HG02588 (cell line): ENCODE results near the gene KCNJ12.

Experiments used
- ATAC-seq: cut with Tn5 transposase; IDR thresholded peaks from one replicate; pipeline ENCODE4 v1.9.1; 2021; ENCODE audit warnings: mild to moderate bottlenecking, moderate library complexity; ENCODE audit not compliant: unreplicated experiment

The KCNJ12 gene

DNA sequence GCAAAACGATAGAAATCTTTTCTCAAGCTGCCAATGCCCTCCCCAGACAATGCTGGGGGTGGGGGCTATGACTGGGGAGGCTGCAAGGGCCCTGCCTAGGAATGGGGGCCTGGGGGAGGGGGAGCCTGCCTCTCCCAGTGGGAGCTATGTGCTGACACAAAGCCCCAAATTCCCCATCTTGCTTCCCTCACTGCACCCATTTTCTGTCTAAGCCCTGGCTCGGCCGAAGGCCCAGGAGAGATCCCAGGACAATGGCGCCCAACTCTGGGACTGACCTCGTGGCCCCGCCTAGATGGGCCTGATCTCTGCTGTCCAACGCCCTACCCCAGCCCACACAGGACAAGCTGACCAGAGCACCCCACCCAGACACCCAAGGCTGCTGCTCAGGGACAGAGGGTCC, 11.1 kb upstream of the KCNJ12 start:
- ATAC-seq, result no peak

DNA sequence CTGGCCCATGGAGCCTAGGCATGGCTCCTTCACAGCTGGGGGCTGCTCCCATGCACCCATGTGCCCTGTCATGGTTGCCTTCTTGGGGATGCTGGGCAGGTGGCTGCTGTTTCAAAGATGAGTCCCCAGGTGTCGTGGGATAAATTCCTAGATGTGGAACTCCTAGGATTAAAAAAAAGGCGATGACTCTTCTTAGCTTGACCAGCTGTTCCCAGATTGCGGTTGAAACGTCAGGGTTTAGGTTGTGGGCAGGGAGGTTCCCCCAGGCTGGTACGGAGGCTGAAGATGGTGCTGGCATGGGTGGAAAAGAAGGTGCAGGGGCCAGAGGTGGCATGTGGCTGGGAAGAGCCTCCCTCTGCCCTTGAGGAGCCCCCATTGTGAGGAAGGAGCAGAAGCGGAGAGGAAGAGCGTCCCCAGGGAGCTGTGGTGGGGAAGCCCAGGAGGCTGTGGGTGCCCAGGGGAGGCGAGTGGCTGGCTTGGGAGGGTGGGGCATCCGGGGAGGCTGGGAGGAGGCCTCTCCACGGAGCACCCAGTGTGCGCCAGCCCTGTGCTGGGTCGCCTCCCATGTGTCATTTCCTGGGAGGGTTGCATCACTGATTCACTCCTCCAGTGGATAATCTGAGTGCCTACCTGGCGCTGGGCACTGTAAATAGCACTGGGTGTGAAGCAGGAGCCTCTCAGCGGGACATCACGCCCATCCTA, 7.5 kb upstream of the KCNJ12 start:
- ATAC-seq, result no peak

DNA sequence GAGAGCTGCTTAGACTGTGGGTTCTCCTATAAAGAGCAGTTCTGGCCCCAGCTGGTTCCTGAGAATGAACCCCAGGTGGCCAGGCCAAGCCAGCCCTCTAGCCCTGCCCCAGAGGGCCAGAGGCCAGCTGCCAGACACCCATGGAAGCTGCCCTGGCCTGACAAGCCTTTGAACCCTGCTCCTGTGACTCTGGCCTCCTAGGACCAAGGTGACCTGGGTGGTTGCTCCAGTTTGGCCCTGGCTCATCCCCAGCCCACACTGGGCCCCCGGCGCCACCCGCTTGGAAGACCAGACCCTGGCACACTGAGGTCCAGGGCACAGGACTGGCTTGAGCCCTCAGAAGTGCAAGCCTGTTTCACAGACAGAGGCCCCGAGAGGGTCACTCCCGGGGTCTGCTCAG, 6.8 kb upstream of the KCNJ12 start:
- no peak for ATAC-seq

DNA sequence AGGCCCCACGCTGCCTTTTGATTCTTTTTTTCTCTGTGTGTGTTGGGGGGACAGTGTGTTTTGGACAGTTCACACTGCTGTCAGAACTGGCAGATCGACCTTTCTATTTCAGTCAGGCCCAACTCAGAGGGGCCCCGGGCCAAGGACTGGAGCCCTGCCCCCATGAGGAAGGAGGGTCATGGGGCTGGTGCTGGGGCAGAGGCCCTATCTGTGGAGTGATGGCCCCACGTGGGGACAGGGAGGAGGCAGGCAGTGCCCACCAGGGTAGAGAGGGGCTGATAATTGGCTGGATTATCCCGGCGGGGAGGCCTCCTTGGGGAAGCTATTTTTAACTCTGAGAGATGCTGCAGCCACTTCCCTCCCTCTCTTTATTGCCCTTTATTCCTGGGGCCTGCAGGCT, 5.7 kb upstream of the KCNJ12 start:
- ATAC-seq, result no peak

DNA sequence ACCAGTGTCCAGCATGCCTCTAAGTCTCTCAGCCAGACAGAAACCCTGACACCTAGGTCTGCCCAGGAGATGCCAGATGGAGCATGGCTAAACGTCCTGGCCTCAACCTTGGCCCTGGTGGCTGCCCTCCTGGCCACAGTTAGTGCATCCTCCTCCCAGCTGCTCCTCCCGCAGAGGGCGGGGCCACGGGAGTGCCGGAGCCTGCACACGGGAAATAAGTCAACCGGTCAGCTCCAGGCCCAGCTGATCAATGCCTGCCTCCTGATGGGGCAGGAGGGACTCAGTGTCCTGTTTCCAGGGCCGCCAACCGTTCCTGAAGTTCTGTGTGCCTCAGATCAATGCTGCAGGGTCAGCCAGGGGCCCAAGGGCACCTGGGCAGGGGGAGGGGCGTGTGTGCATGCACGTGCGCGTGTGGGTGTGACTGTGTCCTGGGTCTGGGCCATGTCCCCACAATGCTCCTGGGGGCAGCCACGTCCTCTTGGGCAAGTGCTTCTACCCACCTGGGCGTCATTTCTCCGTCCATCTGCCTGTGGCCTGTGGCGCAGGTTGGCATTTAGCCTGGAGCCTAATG, 4.6 kb upstream of the KCNJ12 start:
- ATAC-seq, result no peak

DNA sequence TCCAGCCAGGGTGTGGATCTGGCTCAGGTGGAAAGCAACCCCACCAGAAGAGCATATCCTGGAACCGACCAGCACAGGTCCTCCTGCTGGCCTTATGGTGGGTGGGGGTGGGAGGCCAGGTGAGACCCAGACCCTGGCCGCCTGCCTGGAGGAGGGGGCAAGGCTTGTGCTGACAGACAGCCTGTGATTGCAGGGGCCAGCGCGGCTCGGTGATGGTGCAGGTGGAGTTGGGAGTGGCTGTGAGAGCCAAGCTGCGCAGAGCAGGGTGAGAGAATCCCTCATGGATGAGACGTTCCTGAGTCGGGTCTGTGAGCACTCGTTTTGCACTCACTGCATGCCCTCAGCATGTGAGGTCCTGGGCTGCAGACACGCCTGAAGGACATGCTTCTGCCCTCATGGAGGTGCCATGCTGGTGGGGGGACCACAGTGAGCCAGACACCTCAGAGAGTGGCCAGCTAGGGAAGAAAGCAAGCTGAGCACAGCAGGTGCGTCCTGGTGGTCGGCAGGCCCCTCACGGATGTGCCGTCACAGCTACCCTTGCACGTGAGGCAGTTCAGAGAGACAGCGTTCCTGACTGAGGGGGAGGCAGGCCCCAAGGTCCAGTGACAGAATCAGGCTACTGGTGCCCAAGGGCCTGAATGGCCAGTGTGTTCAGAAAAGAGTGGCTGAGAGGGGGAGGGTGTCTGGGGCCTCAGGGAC, 3.8 kb upstream of the KCNJ12 start:
- ATAC-seq, result no peak

DNA sequence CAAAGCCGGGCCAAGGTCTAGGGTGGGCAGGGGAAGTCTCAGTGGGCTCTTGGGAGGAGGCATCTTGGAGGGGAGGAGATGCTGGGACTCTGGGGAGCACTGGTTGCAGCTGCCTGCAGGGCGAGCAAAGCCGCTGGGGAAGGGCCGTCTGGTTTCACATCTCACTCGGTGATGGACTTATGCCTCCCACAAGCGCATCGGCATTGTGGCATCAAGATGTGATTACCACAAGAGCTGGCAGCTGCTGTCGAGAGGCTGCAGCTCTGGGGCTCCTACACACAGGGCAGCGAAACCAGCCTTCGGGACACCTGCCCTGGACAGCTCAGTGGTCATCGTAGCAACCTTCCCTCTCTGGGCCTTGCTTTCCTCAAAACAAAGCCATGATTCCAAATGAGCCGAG, 3.1 kb upstream of the KCNJ12 start:
- ATAC-seq, result no peak

DNA sequence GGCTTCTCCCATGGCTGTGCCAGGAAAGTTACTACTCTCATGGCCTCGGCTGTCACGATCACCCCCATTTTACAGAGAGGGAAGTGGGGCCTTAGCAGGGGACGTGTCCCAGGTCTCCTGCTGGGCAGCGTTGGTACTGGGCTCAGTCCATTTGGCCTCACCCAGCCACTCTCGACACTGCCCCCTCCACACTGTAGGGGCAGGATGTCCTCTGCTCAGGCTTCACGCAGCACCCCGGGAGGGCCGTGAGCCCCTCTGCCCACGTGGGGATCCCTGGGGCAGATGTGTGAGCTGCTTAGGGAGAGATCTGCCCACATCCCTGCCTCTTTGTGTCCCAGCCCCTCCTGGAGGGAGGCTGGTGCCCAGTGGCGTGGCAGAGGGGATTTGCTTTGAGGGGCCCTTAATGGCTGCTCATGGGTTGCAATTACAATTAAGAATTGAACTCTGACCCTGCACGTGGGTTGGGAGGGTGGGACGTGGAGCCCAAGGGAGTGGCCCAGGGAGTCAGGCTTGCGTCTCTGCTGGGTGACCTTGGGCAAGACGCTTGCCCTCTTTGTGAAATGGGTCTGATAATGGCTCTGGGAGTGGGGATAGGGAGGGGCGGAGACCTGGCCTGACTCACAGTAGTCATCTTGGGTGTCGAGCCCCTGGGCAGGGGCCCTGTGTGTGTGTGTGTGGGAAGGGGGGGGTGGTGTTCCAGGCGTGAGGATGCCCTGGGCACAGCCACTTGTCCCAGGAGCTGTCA, 2.3 kb upstream of the KCNJ12 start:
- no peak for ATAC-seq

DNA sequence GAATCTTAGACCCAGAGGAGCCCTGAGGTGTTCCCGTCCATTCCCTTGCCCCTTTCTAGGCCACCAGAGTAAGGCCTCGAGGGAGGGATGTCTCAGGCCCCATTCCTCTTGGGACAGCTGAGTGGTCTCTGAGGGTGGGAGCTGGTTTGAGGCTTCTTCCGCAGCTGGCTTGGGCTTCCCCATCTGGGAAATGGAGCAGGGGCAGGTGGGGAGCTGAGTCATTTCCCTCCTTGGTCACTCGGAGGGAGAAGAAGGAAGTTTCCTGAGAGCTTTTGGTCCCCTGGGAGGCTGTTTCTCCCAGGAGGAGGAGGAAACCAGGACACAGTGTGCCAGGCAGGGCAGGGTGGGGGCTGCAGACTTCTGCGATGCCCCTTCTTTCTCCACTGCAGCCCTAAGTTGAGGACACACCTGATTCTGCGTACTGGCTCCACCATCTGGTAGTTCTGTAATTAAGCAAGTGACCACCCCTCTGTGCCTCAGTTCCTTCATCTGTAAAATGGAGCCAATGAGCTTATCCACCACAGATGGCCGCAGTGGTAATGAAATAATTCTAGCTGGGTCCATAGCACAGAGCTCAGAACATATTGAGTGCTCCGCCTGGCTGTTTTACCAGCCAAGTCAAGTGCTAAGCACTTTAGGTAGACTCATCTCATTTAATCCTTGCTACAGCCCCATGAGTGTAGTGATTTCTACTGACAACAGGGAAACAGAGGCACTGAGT, 1.6 kb upstream of the KCNJ12 start:
- ATAC-seq, result no peak

DNA sequence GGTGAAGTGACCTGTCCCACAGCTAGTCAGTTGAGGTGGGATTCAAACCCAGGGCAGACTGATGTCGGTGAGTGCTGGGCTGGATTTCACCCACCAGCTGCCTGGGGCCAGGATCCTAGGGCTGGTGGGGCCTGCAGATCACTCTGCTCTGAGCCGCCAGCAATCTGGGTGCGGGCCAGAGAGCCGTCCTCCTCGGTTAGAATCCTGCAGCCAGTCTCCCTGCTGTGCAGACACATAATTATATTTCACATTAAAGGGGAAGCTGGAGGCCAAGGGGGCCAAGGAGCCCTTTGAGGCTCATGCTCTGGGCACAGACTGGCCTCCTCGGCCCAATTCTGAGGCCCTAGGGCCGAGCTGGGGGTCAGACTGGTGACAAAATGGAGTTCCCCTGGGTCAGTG, 996 bp upstream of the KCNJ12 start:
- ATAC-seq, result no peak

DNA sequence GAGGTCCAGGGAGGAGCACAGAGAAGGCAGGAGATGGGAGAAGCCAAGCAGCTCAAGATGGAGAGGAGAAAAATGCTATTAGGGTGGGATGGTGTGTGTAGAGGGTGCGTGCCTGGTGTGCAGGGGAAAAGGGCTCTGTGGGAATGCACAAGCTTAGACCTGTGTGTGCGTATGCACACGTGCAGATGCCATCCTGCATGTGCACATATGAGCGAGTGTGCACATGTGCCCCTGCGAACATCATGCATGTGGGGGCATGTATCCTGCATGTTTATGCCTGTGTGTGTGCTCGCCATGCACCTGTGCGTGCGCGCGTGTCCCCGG, 438 bp upstream of the KCNJ12 start:
- ATAC-seq, result no peak

DNA sequence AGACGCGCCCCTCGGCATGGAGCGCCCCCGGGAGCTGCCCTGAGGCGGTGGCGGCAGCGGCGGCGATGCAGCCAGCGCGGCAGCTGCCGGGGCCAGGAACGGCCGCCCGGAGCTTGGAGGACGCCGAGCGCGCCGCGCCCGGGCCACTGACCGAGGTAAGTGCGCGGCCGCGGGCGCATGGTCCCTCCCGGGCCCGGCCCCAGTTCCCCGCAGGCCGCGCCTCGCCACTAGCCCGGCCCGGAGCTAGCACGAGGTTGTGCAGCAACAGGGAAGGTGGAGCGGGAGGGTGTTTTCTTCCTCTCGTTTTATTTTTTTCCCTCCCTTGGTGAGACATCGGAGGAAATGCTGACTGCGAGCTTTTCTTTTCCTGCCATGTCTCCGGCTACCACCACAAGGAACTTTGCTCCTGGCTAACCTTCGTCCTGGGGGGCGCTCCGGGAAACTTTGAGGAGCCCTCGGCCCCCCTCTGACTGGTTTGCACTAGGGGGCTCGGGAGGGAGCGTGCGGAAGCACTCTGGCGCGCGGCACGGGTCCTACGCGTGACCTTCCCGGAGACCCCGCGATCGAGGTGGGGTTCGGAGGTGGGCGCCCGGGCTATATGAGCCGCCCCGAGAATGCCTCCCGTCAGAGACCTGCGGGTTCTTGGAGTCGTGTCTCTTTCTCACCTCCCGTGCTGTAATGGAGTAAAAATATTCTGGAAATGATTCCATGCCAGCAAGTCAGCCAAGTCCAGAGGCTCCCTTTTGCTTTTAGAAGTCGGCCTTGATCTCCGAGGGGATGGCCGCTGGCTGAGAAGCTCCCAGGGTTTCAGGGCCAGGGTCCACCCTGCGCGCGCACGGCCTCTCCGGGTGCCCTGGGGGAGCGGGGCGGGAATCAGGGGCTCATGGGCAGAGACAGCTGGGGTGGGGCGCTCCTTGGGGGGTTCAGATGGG, 868 bp downstream of the KCNJ12 start:
- no peak for ATAC-seq

DNA sequence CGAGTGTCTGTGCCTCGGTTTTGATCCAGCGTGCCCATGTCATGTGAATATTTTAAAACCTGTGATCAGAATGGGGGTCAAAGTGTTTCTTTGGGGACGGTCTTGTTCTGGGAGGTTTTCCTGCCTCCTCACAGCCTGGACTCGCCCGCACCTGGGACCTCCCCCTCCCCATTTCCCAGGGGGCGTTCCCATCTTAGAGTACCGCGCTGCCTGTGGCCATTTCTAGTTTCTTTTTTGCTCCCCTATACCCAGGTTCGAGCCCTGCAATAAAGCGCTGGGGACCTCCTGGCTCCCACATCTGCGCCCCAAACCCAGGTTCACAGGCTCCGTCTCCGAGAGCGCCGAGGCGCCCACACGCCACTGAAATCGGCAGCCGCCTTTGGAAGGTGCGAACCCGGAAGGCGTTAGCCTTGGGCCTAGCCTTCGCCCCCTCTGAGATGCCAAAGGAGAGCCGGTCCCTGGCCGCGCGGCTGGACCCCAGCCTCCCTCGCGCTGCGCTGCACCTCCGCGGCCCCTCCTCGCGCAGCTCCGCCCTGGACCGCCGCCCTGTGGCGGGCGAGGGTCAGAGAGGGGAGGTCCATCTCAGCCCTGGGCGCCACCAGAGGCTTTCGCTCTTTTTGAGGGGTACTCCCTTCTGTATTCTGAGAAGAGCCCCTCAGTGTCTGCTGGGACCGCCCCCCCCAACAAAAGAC, 1.7 kb downstream of the KCNJ12 start:
- no peak for ATAC-seq

DNA sequence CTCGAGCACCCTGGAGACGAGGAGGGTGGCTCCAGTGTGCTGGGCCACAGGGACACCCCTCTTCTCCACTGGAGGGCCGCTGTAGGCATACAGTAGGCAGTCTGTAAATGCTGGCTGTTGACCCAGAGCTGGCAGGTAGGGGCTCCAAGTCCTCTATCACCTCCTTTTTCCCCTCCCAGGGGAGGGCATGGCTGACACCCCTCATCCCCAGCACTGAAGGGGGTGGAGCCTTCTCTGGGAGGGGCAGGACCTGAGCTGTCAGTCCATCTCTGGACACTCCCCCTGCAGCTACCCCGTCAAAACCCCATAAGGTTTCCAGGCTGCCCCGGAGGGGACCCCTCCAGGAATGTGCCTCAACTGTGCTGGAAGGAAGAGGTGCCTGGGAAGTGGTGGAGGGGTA, 2.4 kb downstream of the KCNJ12 start:
- no peak for ATAC-seq

DNA sequence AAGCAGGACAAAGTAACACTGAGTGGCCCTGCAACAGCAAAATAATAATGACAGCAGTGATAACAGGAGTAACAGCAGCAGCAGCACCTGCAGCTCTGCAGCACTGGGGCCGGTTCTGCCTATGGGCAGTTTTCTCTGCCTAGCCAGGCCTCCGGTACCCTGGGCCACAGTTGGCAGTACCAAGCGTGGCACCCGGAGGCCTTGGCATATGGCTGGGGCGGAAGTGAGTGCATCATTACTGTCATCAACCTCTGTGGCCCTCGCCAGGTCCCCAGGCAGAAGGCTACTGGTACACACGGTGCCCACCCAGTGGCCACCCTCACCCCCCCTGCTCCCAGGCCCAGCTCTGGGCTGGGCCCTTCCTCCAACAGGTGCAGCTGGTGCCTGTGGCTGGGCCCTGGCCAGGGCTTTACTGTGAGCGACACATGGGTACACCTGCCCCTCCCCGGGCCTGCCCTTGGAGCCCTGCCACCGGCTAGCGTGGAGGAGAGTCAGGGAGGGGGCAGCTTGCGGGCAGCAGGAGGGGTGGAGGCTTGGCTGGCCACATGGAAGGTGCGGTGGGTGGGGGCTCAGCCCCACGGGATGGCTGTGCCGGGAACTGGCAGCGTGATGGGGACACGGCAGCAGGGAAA, 3.0 kb downstream of the KCNJ12 start:
- ATAC-seq, result no peak

DNA sequence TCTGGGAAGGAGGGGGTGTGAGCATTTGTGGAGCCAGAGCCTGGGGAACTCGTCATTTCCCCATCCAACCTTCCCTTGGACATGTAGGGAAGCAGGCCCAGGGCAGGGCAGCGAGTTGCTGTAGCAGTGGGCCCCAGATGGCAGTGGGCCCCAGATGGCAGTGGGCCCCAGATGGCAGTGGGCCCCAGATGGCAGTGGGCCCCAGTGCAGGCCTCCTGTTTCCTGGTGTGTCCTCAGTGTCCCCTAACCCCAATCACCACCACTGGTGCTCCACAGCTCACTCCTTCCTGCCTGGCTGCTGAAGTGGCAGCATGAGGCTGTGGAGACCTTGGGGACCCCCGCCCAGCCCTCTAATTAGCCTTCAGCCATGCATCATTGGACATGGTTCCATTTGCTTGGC, 4.5 kb downstream of the KCNJ12 start:
- ATAC-seq, result no peak

DNA sequence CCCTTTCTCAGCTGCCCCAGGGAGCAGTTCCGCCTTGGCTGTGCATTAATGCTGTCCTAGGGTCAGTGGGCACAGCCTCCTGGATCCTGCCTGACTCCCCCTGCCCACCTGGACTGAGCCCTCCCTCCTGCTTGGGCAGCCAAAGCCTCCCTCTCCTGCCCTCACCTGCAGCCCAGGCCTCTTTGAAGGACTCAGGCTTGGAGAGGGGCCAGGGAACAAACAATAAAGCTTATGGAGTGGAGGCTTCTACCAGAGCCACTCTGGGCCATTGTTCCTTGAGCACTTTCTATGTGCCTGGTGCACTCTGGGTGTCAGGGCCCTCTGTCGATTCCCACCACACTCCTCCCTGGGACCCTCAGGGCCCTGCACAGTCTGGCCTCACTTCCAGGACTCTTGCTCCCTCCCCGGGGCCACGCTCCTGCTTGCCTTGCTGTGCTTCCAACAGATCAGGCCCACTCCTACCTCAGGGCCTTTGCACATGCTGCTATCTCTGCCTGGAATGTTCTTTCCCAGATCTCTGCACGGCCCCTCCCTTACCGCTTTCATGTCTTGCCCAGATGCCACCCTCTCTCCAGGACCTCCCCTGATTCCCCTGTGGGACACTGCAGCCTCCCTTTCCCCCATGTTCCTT, 5.0 kb downstream of the KCNJ12 start:
- no peak for ATAC-seq

DNA sequence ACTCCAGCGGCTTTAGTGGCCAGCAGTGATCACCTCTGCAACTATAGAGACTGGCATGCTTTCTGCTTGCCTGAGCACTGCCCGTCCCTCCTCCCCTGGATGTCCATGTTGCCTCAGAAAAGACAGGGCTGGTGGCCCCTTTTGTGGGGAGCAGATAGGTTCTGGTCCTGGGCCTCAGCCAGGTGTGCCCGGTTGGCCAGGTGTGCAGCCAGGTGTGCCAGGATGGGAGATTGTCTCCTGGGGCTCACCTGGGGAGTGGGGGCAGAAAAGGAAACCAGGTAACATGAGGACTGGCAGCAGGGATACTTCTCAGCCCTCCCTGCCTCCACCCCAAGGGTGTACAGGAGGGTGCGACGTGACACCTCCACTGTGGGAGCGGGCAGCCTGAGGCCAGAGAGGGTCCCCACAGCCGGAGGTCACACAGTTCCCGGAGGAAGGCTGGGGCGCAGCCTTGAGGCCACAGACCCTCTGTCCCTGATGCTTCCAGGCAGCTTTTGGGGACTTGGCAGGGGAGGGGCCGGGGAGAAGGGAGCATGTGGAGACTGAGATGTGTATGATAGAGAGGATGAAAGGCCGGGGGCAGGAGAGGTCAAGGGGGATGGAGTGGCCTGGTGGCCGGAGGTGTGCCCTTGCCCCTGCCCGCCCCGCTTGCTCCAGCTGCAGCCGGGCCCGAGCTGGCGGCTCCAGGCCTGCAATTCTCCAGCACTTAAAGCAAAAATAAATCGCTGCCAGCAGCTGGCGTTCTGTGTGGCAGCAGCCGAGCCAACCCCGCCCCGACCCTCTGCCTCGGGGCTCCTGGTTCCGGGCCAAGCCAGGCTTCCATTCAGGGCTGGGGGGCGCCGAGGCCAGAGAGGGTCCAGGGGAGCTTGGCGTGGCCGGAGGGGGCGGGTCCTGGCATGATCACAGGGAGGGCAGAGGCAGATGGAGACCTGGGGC, 6.7 kb downstream of the KCNJ12 start:
- no peak for ATAC-seq
